HepG2 (cell line): ENCODE data around the gene DAB1. TPM values are rescaled to one million over a fixed set of nuclear protein-coding genes. Genes with fewer than 3 reads are reported as not detected.
A peak's percentile ranks its signal among the peaks of the same experiment; 100 is the strongest.

Experiments
- ATAC-seq: fragments of 200-7000 bp; cut with Tn5 transposase; 3 replicates; pipeline ENCODE4 v1.9.1; 2020; ENCODE audit warnings: mild to moderate bottlenecking, moderate library complexity
- BruUV-seq: library from RNA; stranded (reverse); fragments of 400-500 nt; replicated peaks from 2 replicates; lab custom pipeline; 2021; lab: Mats Ljungman, UMichigan
- CTCF ChIA-PET: fragments of 300-600 bp; formaldehyde crosslinking; extraction: SDS; loops from one replicate; lab custom pipeline; 2021; ENCODE audit warnings: low total read pairs, inconsistent platforms, low intra/inter-chr PET ratio; lab: Yijun Ruan, JAX
- POLR2A ChIA-PET: fragments of 350-600 bp; sonication (Branson Sonifier 250); formaldehyde crosslinking; loops from one replicate; lab custom pipeline; 2020; ENCODE audit warnings: antibody characterized with exemption, inconsistent platforms; lab: Yijun Ruan, JAX
- DNase-seq: peaks from one replicate; pipeline ENCODE4 v3.0.0-alpha.2; 2015; ENCODE audit warnings: low spot score
- FAIRE-seq: peaks from 3 replicates; lab custom pipeline; 2011; peaks lifted over from hg19 to GRCh38; lab: Jason Lieb, UNC
- H2AFZ ChIP-seq: one replicate; pipeline ENCODE4 v1.6.1; 2011; ENCODE audit warnings: low read length, inconsistent platforms
- H3K27ac ChIP-seq: fragments of 300-600 bp; 3 replicates; pipeline ENCODE4 v1.8.0; 2011; ENCODE audit warnings: mixed run types, mild to moderate bottlenecking, mixed read lengths, low read length, inconsistent platforms; ENCODE audit not compliant: insufficient read depth; ENCODE audit errors: extremely low read length
- H3K27me3 ChIP-seq, 2 experiments: fragments of 200-600 bp in 1 of 2; 2 replicates in 1 of 2; 3 replicates in 1 of 2; pipeline versions ENCODE4 v1.6.0 to v1.8.0; 2011; ENCODE audit warnings: low read length in 2 of 2, mild to moderate bottlenecking in 2 of 2, moderate library complexity in 2 of 2, inconsistent platforms in 1 of 2; ENCODE audit not compliant: insufficient read depth in 2 of 2, control insufficient read depth in 1 of 2
- H3K36me3 ChIP-seq, 2 experiments: fragments of 200-600 bp in 1 of 2; replicated peaks in 1 of 2; 2 replicates in 1 of 2; 3 replicates in 1 of 2; pipeline versions ENCODE4 v1.5.1 to v1.8.0; 2011; ENCODE audit warnings: low read length in 2 of 2, inconsistent platforms in 1 of 2; ENCODE audit not compliant: insufficient read depth in 2 of 2, control insufficient read depth in 1 of 2
- H3K4me1 ChIP-seq: 2 replicates; pipeline ENCODE4 v1.5.1; 2012; ENCODE audit warnings: low read length, inconsistent platforms; ENCODE audit not compliant: insufficient read depth
- H3K4me2 ChIP-seq: 2 replicates; pipeline ENCODE4 v1.6.0; 2011; ENCODE audit warnings: low read depth, low read length, inconsistent platforms
- H3K4me3 ChIP-seq, 3 experiments: fragments of 200-600 bp in 1 of 3; sonication (generic), shearing (Covaris generic) in 1 of 3; replicated peaks in 1 of 3; 2 replicates each; pipeline ENCODE4 v1.5.1; 2011 to 2016; ENCODE audit warnings: low read length in 3 of 3, inconsistent platforms in 2 of 3, low read depth in 2 of 3, mild to moderate bottlenecking in 2 of 3, control low read depth in 1 of 3, mixed read lengths in 1 of 3; ENCODE audit not compliant: insufficient read depth in 1 of 3
- H3K79me2 ChIP-seq: one replicate; pipeline ENCODE4 v1.6.1; 2011; ENCODE audit warnings: low read length, inconsistent platforms; ENCODE audit not compliant: insufficient read depth
- H3K9ac ChIP-seq: 2 replicates; pipeline ENCODE4 v1.6.0; 2011; ENCODE audit warnings: mild to moderate bottlenecking, low read depth, low read length, inconsistent platforms; ENCODE audit not compliant: insufficient read depth
- H3K9me3 ChIP-seq: 2 replicates; pipeline ENCODE4 v1.5.1; 2012; ENCODE audit warnings: mild to moderate bottlenecking, low read length
- H4K20me1 ChIP-seq: 2 replicates; pipeline ENCODE4 v1.6.0; 2011; ENCODE audit warnings: inconsistent platforms, mild to moderate bottlenecking, low read length, moderate library complexity; ENCODE audit not compliant: insufficient read depth
- AFF4 ChIP-seq: sonication (generic); formaldehyde crosslinking; IDR thresholded peaks from 2 replicates; pipeline ENCODE4 v1.4.0; 2020; ENCODE audit warnings: missing genetic modification reagents
- CREBL2 ChIP-seq: sonication (generic); formaldehyde crosslinking; IDR thresholded peaks from 2 replicates; pipeline ENCODE4 v1.8.1; 2023; ENCODE audit warnings: missing genetic modification reagents, mild to moderate bottlenecking, borderline replicate concordance
- EHMT2 ChIP-seq: fragments of 200-600 bp; sonication (generic); IDR thresholded peaks from 2 replicates; pipeline ENCODE4 v1.7.0; 2017; ENCODE audit warnings: antibody characterized with exemption, low read depth, low read length, borderline replicate concordance
- GFI1 ChIP-seq: sonication (generic); formaldehyde crosslinking; IDR thresholded peaks from 2 replicates; pipeline ENCODE4 v1.5.0; 2020; ENCODE audit warnings: missing genetic modification reagents, mild to moderate bottlenecking, borderline replicate concordance
- MEIS1 ChIP-seq: sonication (generic); formaldehyde crosslinking; IDR thresholded peaks from 2 replicates; pipeline ENCODE4 v1.9.0; 2021; ENCODE audit warnings: mild to moderate bottlenecking, missing genetic modification reagents, moderate library complexity, borderline replicate concordance
- NFE2 ChIP-seq: sonication (generic); formaldehyde crosslinking; IDR thresholded peaks from 2 replicates; pipeline ENCODE4 v1.4.0; 2020; ENCODE audit warnings: missing genetic modification reagents
- NR1H2 ChIP-seq: sonication (generic); formaldehyde crosslinking; IDR thresholded peaks from 2 replicates; pipeline ENCODE4 v1.8.1; 2022; ENCODE audit warnings: low read depth, missing genetic modification reagents, borderline replicate concordance
- PLSCR1 ChIP-seq: sonication (generic); formaldehyde crosslinking; IDR thresholded peaks from 2 replicates; pipeline ENCODE4 v1.5.0; 2020; ENCODE audit warnings: missing genetic modification reagents, mild to moderate bottlenecking, borderline replicate concordance
- TARDBP ChIP-seq: sonication (generic); formaldehyde crosslinking; IDR thresholded peaks from 2 replicates; pipeline ENCODE4 v1.8.0; 2022; ENCODE audit warnings: mild to moderate bottlenecking, missing genetic modification reagents
- ZBTB49 ChIP-seq: sonication (generic); formaldehyde crosslinking; IDR thresholded peaks from 2 replicates; pipeline ENCODE4 v1.4.0; 2020; ENCODE audit warnings: missing genetic modification reagents, borderline replicate concordance
- ZNF543 ChIP-seq: sonication (generic); formaldehyde crosslinking; IDR thresholded peaks from 2 replicates; pipeline ENCODE4 v1.4.0; 2020; ENCODE audit warnings: mild to moderate bottlenecking, missing genetic modification reagents
- ZNF660 ChIP-seq: sonication (generic); formaldehyde crosslinking; IDR thresholded peaks from 2 replicates; pipeline ENCODE4 v1.5.1; 2020; ENCODE audit warnings: mild to moderate bottlenecking, low read depth, missing genetic modification reagents, borderline replicate concordance
- ZNF878 ChIP-seq: sonication (generic); formaldehyde crosslinking; IDR thresholded peaks from 2 replicates; pipeline ENCODE4 v1.8.1; 2023; ENCODE audit warnings: mild to moderate bottlenecking, missing genetic modification reagents, moderate library complexity
- WGBS: methylation state at CpG from one replicate; pipeline ENCODE4 v1.1.6; 2017; ENCODE audit warnings: low lambda C conversion rate; 5-methylcytosine and 5-hydroxymethylcytosine counted together
- in situ Hi-C: cut with HindIII; loops from 2 replicates; pipeline ENCODE4 v1.10.0; 2017; ENCODE audit warnings: low pct_unique_long_range_greater_than_20kb; ENCODE audit not compliant: extremely low pct_ligation_motif_present
- intact Hi-C: fragments of 100-400 bp; cut with micrococcal nuclease; formaldehyde crosslinking; loops from one replicate; pipeline ENCODE4 v1.10.0; 2022; ENCODE audit not compliant: unreplicated experiment
- polyA plus RNA-seq, 8 experiments: library from polyadenylated mRNA; depleted of rRNA in 3 of 8; stranded (reverse) in 7 of 8; unstranded in 1 of 8; fragments of >200 nt; fragmentation: Illumina TruSeq in 4 of 8; extraction: Trizol in 4 of 8; gene quantifications; 2 replicates each; pipeline versions ENCODE4 v1.2.1 to v1.2.3, GENCODE V29; 2011 to 2016; ENCODE audit warnings: low read depth in 4 of 8, missing spikeins in 1 of 8, mixed read lengths in 1 of 8; ENCODE audit not compliant: insufficient read depth in 1 of 8
- total RNA-seq, 5 experiments: library from RNA; depleted of rRNA; stranded (reverse); fragments of >200 nt; fragmentation: Illumina TruSeq; extraction: Trizol; gene quantifications; 2 replicates each; pipeline ENCODE4 v1.2.3, GENCODE V29; 2016; ENCODE audit warnings: low read depth in 1 of 5

DAB1 gene
- total and polyA plus RNA-seq, 2 of the 13 experiments (the other 11 are each of a cell fraction or from before 2014, with no cell fraction given), result 0.04 to 0.13 TPM

GRCh38 chr1:57072401-57073110, 351.3 kb downstream of the DAB1 start:
- no peaks in the 10 kb centered on the region for H3K36me3 ChIP-seq
- H3K4me2 ChIP-seq, result no peak overlapping the region
- DNase-seq, result no peak
- no peaks in the 10 kb centered on the region for H4K20me1 ChIP-seq
- H3K4me3 ChIP-seq, result no peak overlapping the region
- H3K79me2 ChIP-seq, result no peaks in the 10 kb centered on the region
- H3K27me3 ChIP-seq, result no peaks in the 10 kb centered on the region; a peak in 1 of 5 replicates
- 36% methylated on average over 8 of the region's 8 CpGs for WGBS
- H2AFZ ChIP-seq, result no peak overlapping the region
- no peak overlapping the region for H3K9ac ChIP-seq
- 0 out of 2 replicates have a peak, but pooled peaks cover 5% of the 10 kb centered on the region for H3K4me1 ChIP-seq
- ATAC-seq, result peak; percentile 74
- in situ Hi-C loops, result no loop called here
- POLR2A ChIA-PET, result no interaction called here
- CTCF ChIA-PET, result no interaction called here
- no peak overlapping the region for H3K27ac ChIP-seq
- no peaks in the 10 kb centered on the region for H3K9me3 ChIP-seq
- BruUV-seq, result no TSS peak
- intact Hi-C loops, result no loop called here
- TF ChIP-seq ZNF660 (CRISPR knock-in tag) (no peak), NFE2 (CRISPR knock-in tag) (no peak), PLSCR1 (CRISPR knock-in tag) (no peak), ZBTB49 (CRISPR knock-in tag) (no peak), TARDBP (CRISPR knock-in tag) (no peak), CREBL2 (CRISPR knock-in tag) (no peak), GFI1 (CRISPR knock-in tag) (no peak), AFF4 (no peak), ZNF878 (CRISPR knock-in tag) (no peak), EHMT2 (no peak), MEIS1 (no peak), ZNF543 (CRISPR knock-in tag) (no peak), NR1H2 (no peak)
- FAIRE-seq, result no peak
